ENCODE data around the gene CPNE4.
"Not testable (repeated sequence)": the region's sequence is repeated elsewhere in the genome, so short reads cannot be mapped to it uniquely, and the experiment has no call there.

CPNE4 gene

DNA sequence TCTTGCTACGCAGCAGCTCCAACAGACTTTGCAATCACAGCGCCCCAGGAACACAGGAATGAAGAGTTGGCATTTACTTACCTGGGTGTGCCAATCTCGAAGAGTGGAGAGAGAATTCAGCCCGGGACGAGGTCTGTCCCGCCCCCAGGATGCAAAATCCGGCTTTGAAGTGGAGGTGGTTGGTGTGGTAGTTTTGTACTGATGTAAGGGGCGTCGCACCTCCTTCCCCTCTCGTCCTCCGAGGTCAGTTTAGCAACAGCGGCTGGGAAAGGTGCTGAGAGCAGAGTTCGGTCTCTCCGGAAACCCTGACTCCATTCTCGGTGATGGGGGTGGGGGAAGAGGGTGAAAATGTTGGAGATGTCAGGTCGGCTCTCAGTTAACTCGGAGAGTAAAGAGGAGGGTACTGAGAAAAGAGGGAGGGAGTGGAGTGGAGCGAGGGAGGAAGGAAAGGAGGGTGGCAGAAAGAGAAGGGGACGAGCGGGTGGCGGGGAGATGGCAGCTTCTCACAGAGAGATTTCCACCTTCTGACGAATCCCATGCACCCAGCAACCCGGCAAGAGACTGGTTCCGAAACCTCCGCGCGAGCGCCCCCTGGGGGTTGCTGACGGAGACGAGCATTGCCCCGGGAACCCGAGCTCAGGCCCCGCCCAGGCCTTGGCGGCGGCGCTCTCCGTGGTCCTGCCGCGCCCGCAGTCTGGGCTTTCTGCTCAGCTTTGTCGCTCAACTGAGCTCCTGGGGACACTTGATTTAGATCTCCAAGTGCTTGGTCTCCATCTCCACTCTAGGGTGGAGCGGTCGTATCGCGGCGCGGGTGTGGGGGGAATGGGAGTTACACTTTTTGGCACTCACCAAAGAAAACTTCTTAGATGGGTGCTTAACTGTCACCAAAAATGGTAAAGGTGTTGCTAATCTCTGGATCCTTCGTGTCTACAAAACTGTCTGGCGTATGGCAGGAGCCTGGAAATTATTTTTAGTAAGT lies at the start of gene CPNE4:
TSS of gene CPNE4 (minus strand) at position 529 of the 979 bp plus-strand sequence.
- peak; percentile 47 for DNase-seq (ENCODE audit: low read depth)

DNA sequence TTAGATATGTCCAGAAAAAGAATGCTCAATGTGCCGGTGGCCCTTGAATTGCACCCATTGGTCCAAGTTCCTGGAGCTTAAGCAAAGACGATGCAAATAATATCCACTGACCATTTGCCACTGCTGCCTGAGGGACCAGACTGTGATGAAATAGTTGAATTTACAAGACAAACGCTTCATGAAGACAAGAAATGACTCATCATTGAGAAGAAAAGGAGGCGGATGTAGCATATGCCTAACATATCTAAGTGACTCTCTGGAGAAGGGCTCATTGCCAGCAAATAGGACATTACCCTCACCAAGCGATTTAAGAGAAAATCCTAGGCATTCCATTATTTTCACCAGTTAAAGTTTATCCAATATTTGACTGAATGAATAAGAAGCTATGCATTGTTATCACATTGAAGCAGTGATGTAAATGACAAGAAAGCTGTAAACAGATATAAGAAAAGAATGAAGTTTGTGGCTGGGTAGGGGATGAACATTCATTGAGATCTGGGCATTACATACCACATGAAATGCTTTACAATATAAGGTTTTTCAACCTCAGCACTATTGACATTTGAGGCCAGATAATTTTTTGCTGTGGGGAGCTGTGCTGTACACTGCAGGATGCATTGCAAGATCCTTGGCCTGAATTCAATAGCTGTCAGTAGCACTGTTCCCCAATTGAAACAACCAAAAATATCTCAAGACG lies 48.9 kb upstream of the CPNE4 start:
- DNase-seq (ENCODE audit: low read depth) = no peak

DNA sequence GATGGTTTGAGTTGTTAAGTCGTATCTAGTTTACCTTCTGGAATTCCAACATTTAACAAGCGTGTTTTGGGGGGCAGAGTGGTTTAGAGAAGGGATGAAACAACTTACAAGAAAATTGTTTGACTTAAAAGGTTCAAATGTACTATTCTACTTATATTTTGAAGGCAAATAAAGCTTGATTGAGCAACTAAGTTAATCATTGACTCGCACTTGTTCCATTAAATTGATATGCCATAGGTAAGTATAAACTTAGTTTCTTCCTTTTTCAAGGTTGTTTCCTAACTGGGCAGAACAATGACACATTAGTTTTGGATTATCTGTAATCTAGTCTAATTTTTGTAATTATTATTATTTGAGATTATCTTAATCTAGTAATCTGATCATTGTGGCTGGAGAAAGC lies 48.3 kb upstream of the CPNE4 start:
- no peak for DNase-seq (ENCODE audit: low read depth)

DNA sequence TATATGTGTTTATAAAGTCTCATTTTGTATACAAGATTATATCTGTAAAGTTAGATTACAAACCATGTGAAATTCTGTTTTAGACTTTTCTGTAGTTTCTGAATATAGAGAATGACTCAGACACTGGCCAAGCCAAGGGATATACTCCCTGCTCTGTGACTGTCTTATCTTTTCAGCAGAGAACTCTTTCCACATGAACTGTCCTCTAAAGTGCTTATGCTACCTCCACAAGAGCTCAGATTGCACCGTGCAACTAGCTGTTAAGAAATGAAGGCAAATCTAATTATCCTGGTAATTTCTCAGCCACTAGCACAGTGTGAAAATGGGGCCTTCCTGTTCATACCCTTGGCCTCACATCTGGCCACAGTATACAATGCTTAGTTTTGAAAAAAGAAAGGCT lies 44.3 kb upstream of the CPNE4 start:
- DNase-seq (ENCODE audit: low read depth) = no peak

DNA sequence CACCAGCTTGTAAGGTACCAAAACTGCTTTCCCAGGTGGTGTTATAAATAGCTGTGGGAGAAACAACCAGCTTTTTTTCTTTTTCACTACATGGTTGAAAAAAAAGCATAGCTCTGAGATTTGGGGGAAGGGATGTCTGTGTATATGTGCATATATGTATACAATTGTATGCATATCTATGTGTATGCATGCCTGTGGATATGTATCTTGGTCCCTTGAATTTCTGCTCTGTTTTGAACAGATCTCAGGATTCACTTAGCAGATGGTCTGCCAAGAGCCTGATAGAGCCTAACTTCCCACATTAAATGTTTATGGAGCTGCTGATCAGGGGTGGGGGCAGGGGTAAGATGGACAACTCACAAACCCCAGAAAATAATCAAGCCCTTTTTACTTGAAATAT lies 39.0 kb upstream of the CPNE4 start:
- no peak for DNase-seq (ENCODE audit: low read depth)

DNA sequence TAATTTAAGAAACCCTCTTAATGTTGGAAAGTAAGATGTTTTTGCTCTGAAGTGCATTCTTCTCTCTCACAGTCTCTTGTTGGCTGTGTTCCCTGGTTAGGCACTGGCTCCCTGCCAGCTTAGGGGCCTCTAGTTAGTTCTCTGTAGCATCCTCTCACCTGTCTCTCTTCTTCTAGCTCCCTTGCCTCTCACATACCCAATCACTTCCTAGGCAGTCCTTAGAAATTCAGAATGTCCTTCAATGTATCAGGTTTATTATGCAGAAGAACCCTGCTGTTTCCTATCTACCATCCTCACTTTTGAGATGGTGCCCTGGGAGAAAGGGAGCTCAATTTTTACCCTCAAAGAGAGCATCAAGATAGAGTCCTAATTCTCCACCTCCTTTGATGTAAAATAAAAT lies 36.2 kb upstream of the CPNE4 start:
- no peak for DNase-seq (ENCODE audit: low read depth)

DNA sequence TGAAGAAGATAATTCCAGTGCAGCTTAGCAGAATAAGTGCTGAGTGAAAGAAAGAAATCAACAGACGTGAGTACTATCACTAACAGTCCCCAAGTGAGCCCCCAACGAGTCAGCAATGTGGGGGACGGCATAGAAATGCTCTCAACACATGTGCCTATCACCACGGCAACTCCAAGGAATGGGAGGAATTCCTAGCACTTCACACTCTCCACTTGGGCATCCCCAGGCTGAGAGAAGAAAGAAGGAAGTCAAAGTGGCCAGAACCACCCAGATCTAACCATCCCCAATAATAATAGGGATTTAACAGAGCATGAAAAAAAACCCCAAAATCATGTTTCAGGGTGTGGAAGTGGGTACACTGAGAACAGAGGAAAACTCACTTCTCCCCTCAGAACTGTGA lies 29.3 kb upstream of the CPNE4 start:
- DNase-seq (ENCODE audit: low read depth) = no peak

DNA sequence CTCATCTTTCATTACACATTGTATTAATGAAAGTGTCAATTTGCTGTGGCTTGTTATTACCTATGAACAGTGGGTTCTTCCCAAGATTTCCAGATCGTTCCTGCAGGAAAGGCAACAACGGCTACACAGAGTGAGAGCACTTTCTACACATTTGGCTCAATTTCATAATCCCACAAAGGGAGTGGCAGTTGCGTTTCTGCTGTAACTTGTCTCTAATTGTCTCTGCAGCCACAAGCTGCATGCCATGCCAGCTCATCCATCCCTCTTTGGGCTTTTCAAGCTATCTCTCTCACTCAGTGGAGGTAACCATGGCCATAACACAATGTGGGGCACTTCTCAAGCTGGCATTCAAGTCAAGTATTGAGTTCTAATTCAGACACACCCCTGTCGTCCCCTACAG lies 27.7 kb upstream of the CPNE4 start:
- no peak for DNase-seq (ENCODE audit: low read depth)

DNA sequence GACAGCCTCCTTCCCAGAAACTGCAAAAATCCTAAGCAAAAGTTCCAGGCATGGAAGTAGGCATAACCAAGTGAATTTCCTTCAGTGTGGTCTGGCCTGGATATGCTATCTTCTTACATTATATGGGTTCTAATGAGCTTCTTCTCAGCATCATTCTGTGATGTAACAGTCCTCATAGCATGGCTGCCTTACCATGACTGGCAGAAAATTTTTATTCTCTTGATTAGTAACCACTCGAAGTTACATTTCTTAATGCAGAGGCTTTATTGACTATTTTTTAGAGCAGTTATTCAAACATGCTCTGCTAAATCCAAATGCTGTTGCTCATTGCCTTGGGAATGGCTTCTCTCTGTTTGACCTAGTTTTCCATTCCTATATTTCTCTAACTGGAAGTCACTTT lies 21.1 kb upstream of the CPNE4 start:
- no peak for DNase-seq (ENCODE audit: low read depth)

DNA sequence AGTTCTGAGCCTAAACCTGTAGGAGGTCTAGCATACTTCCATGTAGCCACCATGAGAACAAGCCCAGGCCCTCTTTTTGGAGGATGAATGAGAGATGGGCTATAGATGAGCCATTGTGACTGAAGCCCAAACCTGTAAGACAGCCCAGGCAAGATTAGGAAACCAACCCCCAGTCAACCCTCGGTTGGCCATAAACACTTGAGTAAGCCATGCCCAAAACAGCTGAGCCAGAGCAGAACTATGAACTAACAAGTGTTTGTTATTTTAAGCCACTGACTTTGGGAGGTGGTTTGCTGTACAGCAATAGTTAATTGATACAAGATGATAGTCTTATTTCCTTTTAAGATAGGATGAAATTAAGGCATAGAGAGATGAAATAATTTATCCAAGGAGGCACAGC lies 12.4 kb upstream of the CPNE4 start:
- no peak for DNase-seq (ENCODE audit: low read depth)

DNA sequence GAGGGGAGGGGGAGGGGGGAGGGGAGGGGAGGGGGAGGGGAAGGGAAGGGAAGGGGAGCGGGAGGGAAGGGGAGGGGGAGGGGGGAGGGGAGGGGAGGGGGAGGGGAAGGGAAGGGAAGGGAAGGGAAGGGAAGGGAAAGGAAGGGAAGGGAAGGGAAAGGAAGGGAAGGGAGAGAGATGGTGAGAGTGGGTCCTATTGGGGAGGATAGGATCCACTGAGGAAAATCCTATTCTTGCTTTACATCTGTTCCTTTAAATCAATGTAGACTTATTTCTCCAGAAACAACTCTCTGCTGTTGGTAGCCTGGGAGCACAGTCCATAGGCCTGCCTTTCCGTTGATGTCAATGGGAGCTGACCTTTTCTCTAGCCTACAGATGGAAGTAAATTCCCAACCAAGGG lies 10.1 kb upstream of the CPNE4 start:
- not testable (repeated sequence) for DNase-seq (ENCODE audit: low read depth)

DNA sequence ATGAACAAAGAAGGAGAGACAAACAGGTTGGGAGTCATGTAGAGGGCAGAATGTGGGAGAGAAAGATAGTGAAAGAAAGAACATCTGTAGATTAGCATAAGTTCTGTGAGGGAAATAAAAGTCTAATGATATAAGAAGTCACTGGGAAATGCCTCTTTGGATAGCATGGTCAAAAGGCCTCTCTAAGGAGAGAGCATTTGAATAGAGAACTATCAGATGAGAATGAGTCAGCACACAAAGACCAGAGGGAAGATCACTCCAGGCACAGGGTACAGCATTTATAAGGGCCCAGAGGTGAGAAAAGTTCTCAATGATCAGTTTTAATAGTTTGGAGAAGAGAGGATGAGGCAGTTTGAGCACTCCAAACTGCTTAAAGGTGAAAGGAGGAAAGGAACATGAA lies 7.9 kb upstream of the CPNE4 start:
- DNase-seq (ENCODE audit: low read depth) = no peak

DNA sequence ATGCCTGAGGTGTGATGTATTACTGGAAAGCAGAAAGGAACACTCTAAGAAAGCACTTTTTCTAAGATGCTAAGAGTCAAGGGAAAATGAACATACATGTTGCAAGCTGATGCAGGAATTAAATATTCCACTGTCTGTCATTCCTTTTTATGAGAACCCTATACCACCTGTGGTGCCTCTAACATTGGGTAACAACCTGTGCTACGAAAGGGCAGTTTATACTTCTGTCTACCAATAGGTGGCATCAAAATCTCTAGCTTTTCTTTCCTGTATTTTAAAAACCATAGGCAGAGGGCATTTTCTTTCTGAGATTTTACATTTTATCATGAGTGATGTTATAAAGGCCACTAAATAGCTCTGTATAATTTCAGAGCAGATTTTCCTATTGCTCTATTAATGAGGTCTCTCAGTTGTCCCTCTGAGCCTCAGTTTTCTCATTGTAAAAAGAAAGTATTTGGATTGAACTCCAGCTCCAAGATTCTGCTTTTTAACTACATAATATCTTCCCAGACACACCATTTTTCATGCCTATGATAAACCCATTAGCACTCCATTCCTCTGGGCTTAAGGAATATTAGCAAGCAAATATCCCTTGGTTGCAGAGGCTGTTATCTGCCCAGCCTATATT lies 3.5 kb upstream of the CPNE4 start:
- DNase-seq (ENCODE audit: low read depth) = no peak

DNA sequence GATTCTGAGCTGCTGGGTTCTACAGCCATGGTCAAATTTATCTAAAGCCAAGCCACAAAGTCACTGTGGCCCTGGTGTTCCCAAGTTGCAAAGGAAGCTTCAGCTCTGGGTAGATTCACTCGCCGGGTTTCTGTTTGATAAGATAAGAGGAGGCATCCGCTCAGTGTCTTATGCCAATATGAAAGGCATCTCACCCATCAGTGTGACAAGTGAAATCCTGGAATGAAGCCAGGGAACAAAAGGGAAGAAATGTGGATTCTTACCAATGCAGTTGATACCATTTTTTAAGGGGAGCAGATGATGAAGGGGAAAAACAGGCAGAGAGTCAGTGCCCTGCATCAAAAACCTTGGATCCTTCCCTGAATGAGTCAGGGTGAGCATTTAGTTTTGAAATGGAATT lies 2.8 kb upstream of the CPNE4 start:
- no peak for DNase-seq (ENCODE audit: low read depth)

DNA sequence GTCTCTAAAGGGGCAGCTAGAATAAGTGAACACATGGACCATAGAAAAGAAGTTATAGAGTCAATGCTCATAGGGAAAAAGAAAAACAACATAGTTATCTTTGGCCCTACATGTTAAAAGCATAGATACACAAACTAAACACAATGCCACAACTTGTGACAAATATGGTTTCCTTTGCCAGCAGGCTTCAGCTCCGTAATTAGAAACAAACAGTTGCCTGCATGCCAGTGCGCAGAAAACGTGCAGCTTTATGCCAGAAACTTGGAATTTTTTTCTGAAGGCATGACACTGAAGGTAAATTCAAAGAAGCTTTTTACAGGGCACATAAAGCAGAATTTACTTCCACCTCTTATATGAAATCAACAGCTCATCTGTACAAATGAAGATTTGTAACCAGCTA lies 2.2 kb upstream of the CPNE4 start:
- no peak for DNase-seq (ENCODE audit: low read depth)

DNA sequence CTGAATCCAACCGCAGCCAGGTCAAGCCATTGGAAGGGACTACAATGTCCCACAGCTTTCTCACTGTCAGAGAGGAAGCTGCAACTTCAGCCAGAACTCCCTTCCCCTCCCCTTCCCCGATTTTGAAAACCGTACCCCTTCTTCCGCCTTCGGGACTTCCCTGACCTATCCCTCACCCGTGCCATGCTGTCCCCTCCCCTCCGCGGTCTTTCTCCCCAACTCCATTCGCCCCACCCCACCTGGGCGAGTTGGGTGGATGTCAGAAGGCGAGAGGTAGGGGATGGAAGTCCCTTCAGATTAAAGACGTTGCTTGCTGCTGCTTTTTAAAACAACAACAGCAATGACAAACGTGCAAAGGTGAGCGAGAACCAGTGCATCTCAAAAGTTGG lies 723 bp downstream of the CPNE4 start:
- no peak for DNase-seq (ENCODE audit: low read depth)

DNA sequence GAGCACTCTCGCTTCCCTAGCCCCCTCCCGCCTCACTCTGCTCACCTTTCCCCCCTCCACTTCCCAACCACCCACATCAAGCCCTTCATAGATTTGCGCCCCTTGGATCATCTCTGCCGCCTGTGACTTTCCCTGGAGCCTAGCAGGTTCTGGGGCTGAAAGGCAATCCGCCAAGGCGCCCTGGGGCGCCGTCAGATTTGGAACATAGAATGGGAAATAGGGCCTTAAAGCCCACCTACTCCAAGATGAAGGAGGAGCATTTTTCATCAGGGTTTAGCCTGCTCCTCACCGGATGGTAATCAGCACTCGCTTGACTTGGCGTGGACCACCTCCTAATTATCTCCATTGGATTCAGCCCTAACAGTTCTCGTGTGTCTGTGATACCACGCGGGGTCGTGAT lies 1.3 kb downstream of the CPNE4 start:
- no peak for DNase-seq (ENCODE audit: low read depth)

DNA sequence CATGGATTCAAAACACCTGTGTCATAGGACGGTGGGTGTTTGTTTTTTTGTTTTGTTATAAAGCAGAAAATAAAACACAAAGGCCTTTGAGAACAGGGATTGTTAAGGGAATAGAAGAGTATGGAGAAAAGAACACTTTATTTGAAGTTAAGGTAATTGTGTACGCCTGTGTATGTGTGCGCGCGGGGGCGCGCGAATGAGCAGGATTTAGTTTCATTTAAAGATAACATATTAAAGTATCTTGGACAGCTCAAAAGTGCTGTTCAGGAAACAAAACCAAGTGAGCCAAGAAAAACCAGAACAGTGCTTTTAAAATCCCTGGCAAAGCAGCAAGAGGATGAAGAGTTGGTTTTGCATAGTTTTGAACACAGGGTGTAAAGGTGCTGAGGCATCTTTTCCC lies 1.9 kb downstream of the CPNE4 start:
- DNase-seq (ENCODE audit: low read depth) = no peak

DNA sequence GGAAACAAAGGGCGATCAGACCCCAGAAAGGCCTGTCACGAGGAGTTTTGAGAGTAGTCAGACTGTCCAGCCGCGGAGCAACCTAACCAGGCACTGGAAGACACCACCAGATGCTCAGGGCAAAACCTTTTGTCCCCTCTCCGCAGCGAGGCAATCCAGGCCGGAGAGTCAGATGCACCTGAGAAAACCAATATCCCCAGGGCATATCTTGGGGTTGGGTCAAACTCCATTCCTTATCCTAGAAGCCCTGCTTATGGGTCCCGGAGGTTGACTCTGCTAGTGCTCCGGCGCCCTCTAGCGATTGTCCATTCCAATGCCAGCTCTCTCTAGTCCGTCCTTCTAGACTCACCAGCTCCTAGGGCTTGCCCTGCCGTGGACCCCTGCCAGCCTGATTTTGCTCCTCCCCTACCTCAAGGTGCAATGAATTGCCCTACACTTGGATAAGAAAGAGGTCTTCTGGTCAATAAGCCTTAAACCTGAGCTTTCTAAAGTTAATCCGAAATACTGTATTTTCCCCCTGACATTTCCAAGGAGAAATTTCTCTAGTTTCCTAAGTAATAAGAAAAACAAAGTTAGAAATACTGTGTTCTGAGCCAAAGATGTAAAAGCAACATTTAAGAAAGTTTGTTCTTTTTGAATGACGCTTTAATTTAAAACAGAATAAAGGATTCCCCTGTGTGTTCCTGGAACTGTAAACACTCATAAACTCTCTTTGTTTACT lies 5.5 kb downstream of the CPNE4 start:
- peak; percentile 31 for DNase-seq (ENCODE audit: low read depth)

DNA sequence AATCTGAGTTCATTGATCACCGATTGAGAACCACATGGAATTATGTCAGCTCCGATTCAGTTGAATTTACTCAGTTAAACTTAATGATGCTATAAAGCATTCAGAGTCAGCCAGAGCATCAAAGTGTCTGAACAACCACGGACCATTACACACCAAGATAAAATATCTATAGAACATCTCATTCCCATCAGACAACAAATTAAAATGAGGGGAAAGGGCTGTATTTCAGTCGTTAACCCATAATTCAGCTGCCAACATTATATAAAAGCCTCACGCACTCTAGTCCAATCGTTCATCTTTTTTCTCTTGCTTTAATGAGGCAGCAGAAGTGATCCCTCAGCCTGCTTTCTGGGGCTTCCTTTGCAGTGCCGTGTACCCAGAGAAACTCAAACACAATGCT lies 11.9 kb downstream of the CPNE4 start:
- no peak for DNase-seq (ENCODE audit: low read depth)

DNA sequence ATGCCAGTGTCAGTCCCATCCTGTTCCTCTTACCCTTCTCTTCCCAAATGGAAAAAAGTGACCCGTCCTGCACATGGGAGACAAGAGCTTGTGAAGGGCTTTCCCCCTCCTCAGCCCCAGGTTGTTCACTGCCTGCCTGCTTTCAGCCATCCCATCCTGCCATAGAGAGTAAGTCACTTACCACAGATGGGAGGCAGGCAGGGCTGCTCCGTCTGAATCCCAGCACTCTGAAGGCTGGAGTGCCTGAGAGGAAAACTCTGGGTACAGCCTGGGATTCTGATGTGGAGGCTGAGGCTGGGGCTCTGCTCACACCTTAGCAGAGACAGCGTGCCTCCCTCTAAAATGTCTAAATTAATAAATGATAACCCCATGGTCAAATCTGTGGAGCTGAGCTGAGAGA lies 14.8 kb downstream of the CPNE4 start:
- DNase-seq (ENCODE audit: low read depth) = no peak

DNA sequence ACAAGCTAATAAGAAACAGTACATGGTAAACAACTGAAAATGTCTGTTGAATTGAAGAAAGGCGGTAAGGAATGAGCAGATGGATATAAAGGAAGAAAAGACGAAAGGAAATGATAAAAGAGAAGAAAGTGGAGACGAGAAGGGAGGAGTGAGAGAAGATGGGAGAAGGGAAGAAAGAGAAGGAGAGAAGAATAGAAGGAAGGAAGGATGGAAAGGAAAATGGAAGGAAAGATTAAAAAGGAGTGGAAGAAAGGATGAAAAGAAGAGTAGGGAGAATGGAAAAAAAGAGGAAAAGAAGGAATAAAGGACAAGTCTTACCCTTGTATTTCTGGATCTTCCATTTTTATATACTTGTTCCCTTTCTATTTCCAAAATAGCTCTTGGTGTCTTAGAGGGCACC lies 17.7 kb downstream of the CPNE4 start:
- DNase-seq (ENCODE audit: low read depth) = no peak

Measured in activated T-cell treated with anti-CD3 and anti-CD28 coated beads for 1 hour (primary cell).